Ishikawa (cell line): Measurements from ENCODE around the gene KDM4D.

Experiments used
- CEBPB ChIP-seq: IDR thresholded peaks from 2 replicates; pipeline ENCODE4 v1.6.1; 2012
- CREB1 ChIP-seq: IDR thresholded peaks from 2 replicates; pipeline ENCODE4 v1.6.1; 2012; ENCODE audit warnings: low read depth
- EGR1 ChIP-seq: IDR thresholded peaks from 2 replicates; pipeline ENCODE4 v1.6.1; 2012
- EP300 ChIP-seq: IDR thresholded peaks from 2 replicates; pipeline ENCODE4 v1.6.1; 2012; ENCODE audit warnings: borderline replicate concordance
- FOXM1 ChIP-seq: IDR thresholded peaks from 2 replicates; pipeline ENCODE4 v1.6.1; 2012; ENCODE audit warnings: low read depth, borderline replicate concordance
- MAX ChIP-seq: IDR thresholded peaks from 2 replicates; pipeline ENCODE4 v1.6.1; 2012
- NFIC ChIP-seq: IDR thresholded peaks from 2 replicates; pipeline ENCODE4 v1.6.1; 2012
- RAD21 ChIP-seq: IDR thresholded peaks from 2 replicates; pipeline ENCODE4 v1.6.1; 2012; ENCODE audit warnings: low read depth
- REST ChIP-seq: IDR thresholded peaks from 2 replicates; pipeline ENCODE4 v1.6.1; 2012; ENCODE audit warnings: low read depth, mild to moderate bottlenecking
- TAF1 ChIP-seq: IDR thresholded peaks from 2 replicates; pipeline ENCODE4 v1.6.1; 2012; ENCODE audit warnings: low read depth, mild to moderate bottlenecking
- TCF12 ChIP-seq: IDR thresholded peaks from 2 replicates; pipeline ENCODE4 v1.6.1; 2012; ENCODE audit warnings: low read depth
- TEAD4 ChIP-seq: IDR thresholded peaks from 2 replicates; pipeline ENCODE4 v1.6.1; 2012
- USF1 ChIP-seq: IDR thresholded peaks from 2 replicates; pipeline ENCODE4 v1.6.1; 2012
- YY1 ChIP-seq: IDR thresholded peaks from 2 replicates; pipeline ENCODE4 v1.6.1; 2012; ENCODE audit warnings: low read depth
- ZBTB7A ChIP-seq: IDR thresholded peaks from 2 replicates; pipeline ENCODE4 v1.6.1; 2012; ENCODE audit warnings: low read depth

Gene KDM4D

GRCh38 chr11:95005642-95006041, 32.1 kb downstream of the KDM4D start:
- no peak for TF ChIP-seq REST
- no peak for TF ChIP-seq NFIC
- no peak for TF ChIP-seq EP300
- TF ChIP-seq MAX: no peak
- TF ChIP-seq USF1: no peak
- TF ChIP-seq ZBTB7A: no peak

GRCh38 chr11:95011376-95011775, 37.9 kb downstream of the KDM4D start:
- no peak for TF ChIP-seq FOXM1
- TF ChIP-seq MAX: no peak
- TF ChIP-seq USF1: no peak
- no peak for TF ChIP-seq ZBTB7A
- no peak for TF ChIP-seq EGR1
- no peak for TF ChIP-seq EP300
- TF ChIP-seq CREB1: no peak
- TF ChIP-seq RAD21: no peak
- TF ChIP-seq TCF12: no peak
- TF ChIP-seq TEAD4: no peak
- no peak for TF ChIP-seq YY1

GRCh38 chr11:95014184-95014821, 40.8 kb downstream of the KDM4D start:
- no peak for TF ChIP-seq EP300
- TF ChIP-seq CREB1: no peak
- TF ChIP-seq TCF12: no peak
- TF ChIP-seq REST: no peak
- no peak for TF ChIP-seq FOXM1
- no peak for TF ChIP-seq CEBPB
- TF ChIP-seq YY1: no peak
- TF ChIP-seq ZBTB7A: no peak
- no peak for TF ChIP-seq USF1
- no peak for TF ChIP-seq NFIC
- TF ChIP-seq EGR1: no peak
- TF ChIP-seq TAF1: no peak
- no peak for TF ChIP-seq TEAD4
- TF ChIP-seq RAD21: no peak
- no peak for TF ChIP-seq MAX

GRCh38 chr11:95016139-95016538, 42.6 kb downstream of the KDM4D start:
- TF ChIP-seq FOXM1: no peak
- no peak for TF ChIP-seq NFIC

- TF ChIP-seq TAF1: no peak
- no peak for TF ChIP-seq RAD21
- TF ChIP-seq TEAD4: no peak
- no peak for TF ChIP-seq NFIC
- TF ChIP-seq REST: no peak
- no peak for TF ChIP-seq FOXM1
- TF ChIP-seq EGR1: no peak
- no peak for TF ChIP-seq CEBPB
- TF ChIP-seq MAX: no peak
Observed at GRCh38 chr11:95024958-95025357, 51.4 kb downstream of the KDM4D start, which contains the start of gene KDM4E. Gene KDM4E, plus strand, starts transcription at chr11:95025258. Its CDS starts 300 bp downstream, at chr11:95025558.
